Lower leg skin (tissue), 3 donors: ENCODE results near the gene ETFRF1.

Experiments used
- POLR2A ChIP-seq, 2 donors: fragments of 450-650 bp; IDR thresholded peaks; one replicate each; pipeline ENCODE4 v1.6.1; 2016 to 2017; ENCODE audit warnings: antibody characterized with exemption in 2 of 2, mild to moderate bottlenecking in 1 of 2, moderate library complexity in 1 of 2
- TF ChIP-seq, protein P1 (sequence below), 3 donors: fragments of 450-650 bp; IDR thresholded peaks; one replicate each; pipeline ENCODE4 v1.5.1; 2016; ENCODE audit warnings: antibody characterized with exemption in 3 of 3, mild to moderate bottlenecking in 3 of 3, moderate library complexity in 2 of 3

- TF ChIP-seq, protein P1, sequence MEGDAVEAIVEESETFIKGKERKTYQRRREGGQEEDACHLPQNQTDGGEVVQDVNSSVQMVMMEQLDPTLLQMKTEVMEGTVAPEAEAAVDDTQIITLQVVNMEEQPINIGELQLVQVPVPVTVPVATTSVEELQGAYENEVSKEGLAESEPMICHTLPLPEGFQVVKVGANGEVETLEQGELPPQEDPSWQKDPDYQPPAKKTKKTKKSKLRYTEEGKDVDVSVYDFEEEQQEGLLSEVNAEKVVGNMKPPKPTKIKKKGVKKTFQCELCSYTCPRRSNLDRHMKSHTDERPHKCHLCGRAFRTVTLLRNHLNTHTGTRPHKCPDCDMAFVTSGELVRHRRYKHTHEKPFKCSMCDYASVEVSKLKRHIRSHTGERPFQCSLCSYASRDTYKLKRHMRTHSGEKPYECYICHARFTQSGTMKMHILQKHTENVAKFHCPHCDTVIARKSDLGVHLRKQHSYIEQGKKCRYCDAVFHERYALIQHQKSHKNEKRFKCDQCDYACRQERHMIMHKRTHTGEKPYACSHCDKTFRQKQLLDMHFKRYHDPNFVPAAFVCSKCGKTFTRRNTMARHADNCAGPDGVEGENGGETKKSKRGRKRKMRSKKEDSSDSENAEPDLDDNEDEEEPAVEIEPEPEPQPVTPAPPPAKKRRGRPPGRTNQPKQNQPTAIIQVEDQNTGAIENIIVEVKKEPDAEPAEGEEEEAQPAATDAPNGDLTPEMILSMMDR (IDR thresholded peaks at IDR 0.05) = no peak
- TF ChIP-seq POLR2A (IDR thresholded peaks at IDR 0.05) = no peak
These were observed 823 bp upstream of the ETFRF1 start for GRCh38 chr12:25194214-25194613.
